D721Med (cell line): ENCODE data around the gene GUCY1A2.
A peak's percentile ranks its signal among the peaks of the same experiment; 100 is the strongest.

Experiments used
- DNase-seq: peaks from one replicate; pipeline ENCODE4 v3.0.0; 2011; ENCODE audit warnings: low spot score; ENCODE audit not compliant: insufficient read length
- FAIRE-seq: peaks from 2 replicates; lab custom pipeline; 2011; peaks lifted over from hg19 to GRCh38; lab: Jason Lieb, UNC
- CTCF ChIP-seq: IDR thresholded peaks from 2 replicates; pipeline ENCODE4 v1.5.1; 2012; ENCODE audit warnings: mild to moderate bottlenecking, control low read depth; ENCODE audit not compliant: insufficient read depth; ENCODE audit errors: missing control alignments

The GUCY1A2 gene

GRCh38 chr11:106997227-106997626 lies 21.0 kb downstream of the GUCY1A2 start:
- FAIRE-seq (peak; percentile 29), DNase-seq (no peak)
- no peak for TF ChIP-seq CTCF

- no peak for DNase-seq
- no peak for FAIRE-seq
- no peak for TF ChIP-seq CTCF
Observed at GRCh38 chr11:106996691-106997090, 21.6 kb downstream of the GUCY1A2 start.

- DNase-seq = peak; percentile 15
- FAIRE-seq = peak; percentile 96
- no peak for TF ChIP-seq CTCF
Observed at GRCh38 chr11:106990331-106990730, 27.9 kb downstream of the GUCY1A2 start.

GRCh38 chr11:106989078-106989455 lies 29.2 kb downstream of the GUCY1A2 start:
- DNase-seq (no peak), FAIRE-seq (no peak)
- TF ChIP-seq CTCF = no peak

- FAIRE-seq (peak; percentile 58), DNase-seq (no peak)
- no peak for TF ChIP-seq CTCF
Observed at GRCh38 chr11:106988151-106989077, 29.9 kb downstream of the GUCY1A2 start.

- TF ChIP-seq CTCF = no peak
- DNase-seq (no peak), FAIRE-seq (peak; percentile 93)
Observed at GRCh38 chr11:106986673-106987072, 31.6 kb downstream of the GUCY1A2 start.

- no peak for TF ChIP-seq CTCF
- no peak for DNase-seq
- no peak for FAIRE-seq
Observed at GRCh38 chr11:106986261-106986660, 32.0 kb downstream of the GUCY1A2 start.
